ENCODE measurements around the gene RBM33. TPM values are rescaled to one million over a fixed set of nuclear protein-coding genes. Genes with fewer than 3 reads are reported as not detected.

RBM33 gene
- total RNA-seq, 1 donor from 2014 or later: 62.8 TPM

DNA sequence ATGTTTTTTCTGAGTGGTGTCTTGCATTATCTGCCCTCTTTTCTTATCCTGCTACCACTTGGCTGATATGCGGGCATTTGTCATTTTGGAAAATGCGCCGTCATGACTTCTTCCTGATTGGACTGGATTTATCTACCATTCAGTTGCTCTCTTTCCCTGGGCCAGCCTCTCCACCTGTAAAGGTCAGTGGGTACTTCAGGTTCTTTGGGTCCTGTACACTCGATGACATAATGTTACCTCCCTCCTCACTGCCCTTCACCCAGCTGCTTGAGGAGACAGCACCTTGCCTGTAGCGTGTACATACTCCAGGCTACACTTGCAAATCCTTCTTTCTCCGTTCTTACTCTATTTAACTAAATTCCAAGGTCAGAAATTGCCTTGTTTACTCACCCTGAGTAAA, 83.7 kb downstream of the RBM33 start:
- Histone ChIP-seq H3K9me3 (no peaks in the 10 kb centered on the region), H3K27ac (peak overlapping the region; percentile 26), H3K27me3 (no peaks in the 10 kb centered on the region), H3K4me1 (peaks cover 4% of the 10 kb centered on the region), H3K4me3 (no peak overlapping the region), H3K36me3 (peaks cover 40% of the 10 kb centered on the region)
- TF ChIP-seq CTCF (IDR thresholded peaks at IDR 0.05): no peak
- DNase-seq: no peak
- intact Hi-C loops (cut with DNase I): no loop called here
- peak; percentile 93 for ATAC-seq

DNA sequence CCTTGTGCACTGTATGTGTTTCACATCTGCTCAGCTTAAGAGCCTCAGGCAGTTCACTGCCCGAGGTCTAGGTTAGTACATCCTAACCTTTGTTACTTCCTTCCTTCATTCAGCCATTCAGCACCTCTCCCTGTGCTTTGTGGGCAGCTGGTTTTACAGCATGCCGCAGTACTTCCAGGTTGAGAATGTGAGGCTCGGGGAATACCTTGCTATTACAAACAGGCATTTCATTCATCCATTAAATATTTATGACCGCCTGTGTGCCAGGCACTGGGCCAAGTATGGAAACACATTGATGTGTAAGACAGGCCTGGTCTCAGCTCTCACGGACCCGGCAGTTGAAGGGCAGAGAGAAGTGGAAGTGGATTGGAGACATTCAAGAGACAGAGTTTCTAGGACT, 85.4 kb downstream of the RBM33 start:
- intact Hi-C loops (cut with DNase I): loop anchor here (10.0 kb wide), 1 partner anchor 135 kb away; no protein-coding TSS in a partner anchor
- TF ChIP-seq CTCF (IDR thresholded peaks at IDR 0.05): no peak
- H3K36me3 ChIP-seq: peaks cover 33% of the 10 kb centered on the region
- H3K4me1 ChIP-seq: peaks cover 10% of the 10 kb centered on the region
- H3K27ac ChIP-seq: no peak overlapping the region
- DNase-seq (no peak), ATAC-seq (no peak)
- H3K27me3 ChIP-seq: no peaks in the 10 kb centered on the region
- H3K9me3 ChIP-seq: no peaks in the 10 kb centered on the region
- no peak overlapping the region for H3K4me3 ChIP-seq

GRCh38 chr7:155731380-155731779, 86.9 kb downstream of the RBM33 start:
- Histone ChIP-seq H3K4me3 (no peak overlapping the region), H3K9me3 (no peaks in the 10 kb centered on the region), H3K27ac (no peak overlapping the region), H3K27me3 (no peaks in the 10 kb centered on the region), H3K36me3 (peaks cover 39% of the 10 kb centered on the region), H3K4me1 (peaks cover 10% of the 10 kb centered on the region)
- ATAC-seq (peak; percentile 18), DNase-seq (no peak)
- TF ChIP-seq CTCF (IDR thresholded peaks at IDR 0.05): no peak
- intact Hi-C loops (cut with DNase I): loop anchor here (10.0 kb wide), 1 partner anchor 137 kb away; no protein-coding TSS in a partner anchor

DNA sequence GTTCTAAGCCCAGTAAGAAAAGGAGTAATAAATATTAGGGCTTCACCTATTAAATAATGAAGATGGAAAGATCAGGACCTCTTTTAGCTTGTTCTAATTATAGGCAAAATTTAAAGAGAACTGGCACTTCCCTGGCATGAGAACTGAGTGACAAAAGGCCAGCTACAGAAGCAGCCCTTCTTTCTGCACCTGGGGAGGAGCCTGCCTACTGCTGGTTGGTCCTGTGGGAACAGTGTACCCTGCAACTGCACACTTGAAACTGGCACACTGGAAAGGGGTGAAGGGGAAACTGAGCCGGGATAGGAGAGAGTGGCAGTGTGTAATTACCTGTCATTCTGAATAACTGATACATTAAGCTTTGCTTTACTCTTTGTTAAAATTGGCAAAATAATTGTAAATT, 87.4 kb downstream of the RBM33 start:
- Histone ChIP-seq H3K4me3 (no peak overlapping the region), H3K4me1 (peaks cover 10% of the 10 kb centered on the region), H3K27ac (no peak overlapping the region), H3K27me3 (no peaks in the 10 kb centered on the region), H3K9me3 (no peaks in the 10 kb centered on the region), H3K36me3 (peaks cover 39% of the 10 kb centered on the region)
- TF ChIP-seq CTCF (IDR thresholded peaks at IDR 0.05): no peak
- intact Hi-C loops (cut with DNase I): loop anchor here (10.0 kb wide), 1 partner anchor 137 kb away; no protein-coding TSS in a partner anchor
- DNase-seq (no peak), ATAC-seq (no peak)

DNA sequence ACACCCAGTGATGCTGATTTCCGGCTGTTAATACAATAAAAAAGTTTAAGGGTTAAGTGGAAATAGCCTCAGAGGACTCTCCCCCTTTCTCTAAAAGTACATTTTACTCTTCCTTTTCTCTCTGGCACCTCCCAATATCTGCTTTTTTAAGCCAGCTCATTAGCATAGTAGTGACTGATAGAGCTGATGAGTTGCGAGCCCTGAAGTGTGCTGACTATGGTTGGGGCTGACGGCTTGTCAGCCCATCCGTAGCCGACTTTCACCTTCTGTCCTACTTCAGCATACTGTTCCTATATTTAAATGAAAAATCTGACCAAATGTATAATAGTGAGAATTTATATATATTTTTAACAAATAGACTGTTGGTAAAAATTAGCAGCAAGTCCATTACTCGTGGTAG, 87.8 kb downstream of the RBM33 start:
- DNase-seq (no peak), ATAC-seq (no peak)
- intact Hi-C loops (cut with DNase I): loop anchor here (10.0 kb wide), 1 partner anchor 137 kb away; no protein-coding TSS in a partner anchor
- Histone ChIP-seq H3K9me3 (no peaks in the 10 kb centered on the region), H3K27me3 (no peaks in the 10 kb centered on the region), H3K36me3 (peaks cover 39% of the 10 kb centered on the region), H3K4me3 (no peak overlapping the region), H3K27ac (no peak overlapping the region), H3K4me1 (peaks cover 10% of the 10 kb centered on the region)
- no peak for TF ChIP-seq CTCF (IDR thresholded peaks at IDR 0.05)
